HepG2 (cell line): ENCODE data around the gene ELL3. TPM values are rescaled to one million over a fixed set of nuclear protein-coding genes. Genes with fewer than 3 reads are reported as not detected.

Experiments
- ELF1 ChIP-seq: sonication (generic); formaldehyde crosslinking; IDR thresholded peaks from 2 replicates; pipeline ENCODE4 v1.4.0; 2020; ENCODE audit warnings: missing genetic modification reagents
- ETV5 ChIP-seq: IDR thresholded peaks from 2 replicates; pipeline ENCODE4 v1.6.1; 2018; ENCODE audit warnings: missing biosample characterization, missing genetic modification reagents, inconsistent platforms, borderline replicate concordance
- FLYWCH1 ChIP-seq: sonication (generic); formaldehyde crosslinking; IDR thresholded peaks from 2 replicates; pipeline ENCODE4 v1.8.1; 2023; ENCODE audit warnings: mild to moderate bottlenecking, missing genetic modification reagents
- FOXC1 ChIP-seq: sonication (generic); formaldehyde crosslinking; IDR thresholded peaks from 2 replicates; pipeline ENCODE4 v1.8.0; 2022; ENCODE audit warnings: mild to moderate bottlenecking, missing genetic modification reagents, borderline replicate concordance
- HNF4A ChIP-seq: sonication (generic); formaldehyde crosslinking; IDR thresholded peaks from 2 replicates; pipeline ENCODE4 v1.4.0; 2020; ENCODE audit warnings: missing genetic modification reagents
- SAFB2 ChIP-seq: sonication (generic); formaldehyde crosslinking; IDR thresholded peaks from 2 replicates; pipeline ENCODE4 v1.5.1; 2020; ENCODE audit warnings: missing genetic modification reagents, low read depth, mild to moderate bottlenecking, borderline replicate concordance
- SATB2 ChIP-seq: sonication (generic); formaldehyde crosslinking; IDR thresholded peaks from 2 replicates; pipeline ENCODE4 v1.5.0; 2020; ENCODE audit warnings: missing genetic modification reagents
- SP1 ChIP-seq, 2 experiments: fragments of 450-650 bp in 1 of 2; sonication (generic) in 1 of 2; formaldehyde crosslinking in 1 of 2; IDR thresholded peaks; 2 replicates each; pipeline versions ENCODE4 v1.4.0 to v1.6.1; 2016 to 2020; ENCODE audit warnings: missing genetic modification reagents in 1 of 2
- STAG1 ChIP-seq: sonication (generic); formaldehyde crosslinking; IDR thresholded peaks from 2 replicates; pipeline ENCODE4 v1.4.0; 2020; ENCODE audit warnings: missing genetic modification reagents
- WIZ ChIP-seq: sonication (generic); formaldehyde crosslinking; IDR thresholded peaks from 2 replicates; pipeline ENCODE4 v1.5.1; 2020; ENCODE audit warnings: mild to moderate bottlenecking, missing genetic modification reagents
- ZEB1 ChIP-seq: IDR thresholded peaks from 2 replicates; pipeline ENCODE4 v1.6.1; 2012; ENCODE audit warnings: mild to moderate bottlenecking, low read depth, inconsistent platforms; ENCODE audit not compliant: insufficient replicate concordance
- ZNF331 ChIP-seq: sonication (generic); formaldehyde crosslinking; IDR thresholded peaks from 2 replicates; pipeline ENCODE4 v1.4.0; 2020; ENCODE audit warnings: missing genetic modification reagents
- ZNF552 ChIP-seq: sonication (generic); formaldehyde crosslinking; IDR thresholded peaks from 2 replicates; pipeline ENCODE4 v1.9.0; 2022; ENCODE audit warnings: missing genetic modification reagents, mild to moderate bottlenecking, borderline replicate concordance
- ZNF629 ChIP-seq: sonication (generic); formaldehyde crosslinking; conservative IDR thresholded peaks from 2 replicates; pipeline ENCODE4 v1.5.0; 2020; ENCODE audit warnings: missing genetic modification reagents
- ZSCAN9 ChIP-seq: IDR thresholded peaks from 2 replicates; pipeline ENCODE4 v1.6.1; 2016; ENCODE audit warnings: borderline replicate concordance
- polyA plus RNA-seq, 8 experiments: library from polyadenylated mRNA; depleted of rRNA in 3 of 8; stranded (reverse) in 7 of 8; unstranded in 1 of 8; fragments of >200 nt; fragmentation: Illumina TruSeq in 4 of 8; extraction: Trizol in 4 of 8; gene quantifications; 2 replicates each; pipeline versions ENCODE4 v1.2.1 to v1.2.3, GENCODE V29; 2011 to 2016; ENCODE audit warnings: low read depth in 4 of 8, missing spikeins in 1 of 8, mixed read lengths in 1 of 8; ENCODE audit not compliant: insufficient read depth in 1 of 8
- total RNA-seq, 5 experiments: library from RNA; depleted of rRNA; stranded (reverse); fragments of >200 nt; fragmentation: Illumina TruSeq; extraction: Trizol; gene quantifications; 2 replicates each; pipeline ENCODE4 v1.2.3, GENCODE V29; 2016; ENCODE audit warnings: low read depth in 1 of 5
- TF ChIP-seq, protein P1 (sequence below): sonication (generic); formaldehyde crosslinking; IDR thresholded peaks from 2 replicates; pipeline ENCODE4 v1.4.0; 2020; ENCODE audit warnings: missing genetic modification reagents, borderline replicate concordance
- TF ChIP-seq, protein P2 (sequence below): sonication (generic); formaldehyde crosslinking; IDR thresholded peaks from 2 replicates; pipeline ENCODE4 v1.8.1; 2022; ENCODE audit warnings: mild to moderate bottlenecking, missing genetic modification reagents
- TF ChIP-seq, protein P3 (sequence below): sonication (generic); formaldehyde crosslinking; IDR thresholded peaks from 2 replicates; pipeline ENCODE4 v1.4.0; 2020; ENCODE audit warnings: mild to moderate bottlenecking, missing genetic modification reagents

Gene ELL3
- total and polyA plus RNA-seq, 2 of the 13 experiments (the other 11 are each of a cell fraction or from before 2014, with no cell fraction given) = 6.1 to 8.8 TPM

DNA sequence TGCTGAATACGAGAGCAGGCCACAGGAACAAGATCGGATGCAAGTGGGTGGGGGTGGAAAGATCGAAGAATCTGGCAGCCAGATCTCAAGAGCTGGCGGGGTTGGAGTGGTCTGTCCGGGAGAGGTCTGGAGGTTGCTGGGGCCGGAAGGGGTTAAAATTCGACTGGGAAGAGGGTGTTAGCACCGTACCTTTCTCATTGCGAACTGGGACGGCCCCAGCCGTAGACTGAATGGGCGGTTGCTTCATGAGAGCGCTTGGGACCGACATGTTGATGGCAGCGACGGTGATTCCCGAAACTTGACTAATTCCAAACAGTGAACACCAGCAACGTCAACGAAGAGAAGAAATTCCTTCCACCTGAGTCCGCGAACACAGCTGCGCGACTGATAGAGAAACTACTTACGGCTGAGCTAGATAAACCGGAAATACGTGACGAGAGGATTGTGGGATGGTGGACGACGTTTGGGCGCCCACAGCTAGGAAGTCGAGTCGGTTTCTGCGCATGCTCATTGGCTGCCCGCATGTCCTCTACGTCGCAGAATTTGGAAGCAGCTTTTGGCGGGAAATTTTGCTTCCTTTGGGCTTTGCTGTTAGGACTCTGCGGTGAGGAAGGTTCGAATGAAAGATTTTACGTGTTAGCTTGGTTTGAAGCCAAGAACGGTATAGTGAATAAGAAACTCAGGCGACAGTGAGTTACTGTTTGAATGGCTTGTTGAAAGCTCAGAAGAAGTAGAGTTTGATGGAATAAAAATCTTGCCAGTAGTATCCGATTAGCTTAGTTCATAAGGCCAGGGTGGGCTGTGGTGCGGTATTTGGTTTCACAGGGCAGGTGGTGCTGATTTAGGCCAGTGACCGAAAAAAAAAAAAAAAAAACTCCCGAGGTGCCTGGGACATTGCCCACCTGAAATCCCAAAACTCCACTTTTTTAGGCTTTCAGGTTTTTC lies 47.8 kb upstream of the ELL3 start, which contains the start of gene MFAP1 (continued):
- TF ChIP-seq, protein P1, sequence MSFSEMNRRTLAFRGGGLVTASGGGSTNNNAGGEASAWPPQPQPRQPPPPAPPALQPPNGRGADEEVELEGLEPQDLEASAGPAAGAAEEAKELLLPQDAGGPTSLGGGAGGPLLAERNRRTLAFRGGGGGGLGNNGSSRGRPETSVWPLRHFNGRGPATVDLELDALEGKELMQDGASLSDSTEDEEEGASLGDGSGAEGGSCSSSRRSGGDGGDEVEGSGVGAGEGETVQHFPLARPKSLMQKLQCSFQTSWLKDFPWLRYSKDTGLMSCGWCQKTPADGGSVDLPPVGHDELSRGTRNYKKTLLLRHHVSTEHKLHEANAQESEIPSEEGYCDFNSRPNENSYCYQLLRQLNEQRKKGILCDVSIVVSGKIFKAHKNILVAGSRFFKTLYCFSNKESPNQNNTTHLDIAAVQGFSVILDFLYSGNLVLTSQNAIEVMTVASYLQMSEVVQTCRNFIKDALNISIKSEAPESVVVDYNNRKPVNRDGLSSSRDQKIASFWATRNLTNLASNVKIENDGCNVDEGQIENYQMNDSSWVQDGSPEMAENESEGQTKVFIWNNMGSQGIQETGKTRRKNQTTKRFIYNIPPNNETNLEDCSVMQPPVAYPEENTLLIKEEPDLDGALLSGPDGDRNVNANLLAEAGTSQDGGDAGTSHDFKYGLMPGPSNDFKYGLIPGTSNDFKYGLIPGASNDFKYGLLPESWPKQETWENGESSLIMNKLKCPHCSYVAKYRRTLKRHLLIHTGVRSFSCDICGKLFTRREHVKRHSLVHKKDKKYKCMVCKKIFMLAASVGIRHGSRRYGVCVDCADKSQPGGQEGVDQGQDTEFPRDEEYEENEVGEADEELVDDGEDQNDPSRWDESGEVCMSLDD = no peak
- TF ChIP-seq FLYWCH1 (CRISPR knock-in tag) = 0 out of 2 replicates have a peak, but pooled peaks have one; percentile 14
- no peak for TF ChIP-seq STAG1 (CRISPR knock-in tag)
- peak; percentile 67; the same call in 1 of the 2 replicates for TF ChIP-seq ZNF552
- peak; percentile 53; the same call in 1 of the 2 replicates for TF ChIP-seq ZSCAN9 (CRISPR knock-in tag)
- no peak; the same call in 1 of the 2 replicates for TF ChIP-seq ZNF629 (CRISPR knock-in tag)
- TF ChIP-seq, protein P2, sequence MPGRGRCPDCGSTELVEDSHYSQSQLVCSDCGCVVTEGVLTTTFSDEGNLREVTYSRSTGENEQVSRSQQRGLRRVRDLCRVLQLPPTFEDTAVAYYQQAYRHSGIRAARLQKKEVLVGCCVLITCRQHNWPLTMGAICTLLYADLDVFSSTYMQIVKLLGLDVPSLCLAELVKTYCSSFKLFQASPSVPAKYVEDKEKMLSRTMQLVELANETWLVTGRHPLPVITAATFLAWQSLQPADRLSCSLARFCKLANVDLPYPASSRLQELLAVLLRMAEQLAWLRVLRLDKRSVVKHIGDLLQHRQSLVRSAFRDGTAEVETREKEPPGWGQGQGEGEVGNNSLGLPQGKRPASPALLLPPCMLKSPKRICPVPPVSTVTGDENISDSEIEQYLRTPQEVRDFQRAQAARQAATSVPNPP (CRISPR knock-in tag) = peak; percentile 63; the same call in 1 of the 2 replicates
- TF ChIP-seq SP1 (IDR thresholded peaks at IDR 0.05) = no peak
- 0 out of 2 replicates have a peak, but pooled peaks have one; percentile 36 for TF ChIP-seq SP1 (CRISPR knock-in tag; IDR thresholded peaks at IDR 0.05)
- TF ChIP-seq SAFB2 = peak; percentile 82; the same call in 1 of the 2 replicates
- no peak for TF ChIP-seq WIZ
- TF ChIP-seq ELF1 (CRISPR knock-in tag) = peak; percentile 95
- TF ChIP-seq HNF4A (CRISPR knock-in tag) = no peak
- TF ChIP-seq ZEB1 = no peak
- TF ChIP-seq FOXC1 = 0 out of 2 replicates have a peak, but pooled peaks have one; percentile 45
- peak; percentile 90 for TF ChIP-seq ETV5 (CRISPR knock-in tag)
- peak; percentile 60; the same call in 1 of the 2 replicates for TF ChIP-seq ZNF331
- TF ChIP-seq, protein P3, sequence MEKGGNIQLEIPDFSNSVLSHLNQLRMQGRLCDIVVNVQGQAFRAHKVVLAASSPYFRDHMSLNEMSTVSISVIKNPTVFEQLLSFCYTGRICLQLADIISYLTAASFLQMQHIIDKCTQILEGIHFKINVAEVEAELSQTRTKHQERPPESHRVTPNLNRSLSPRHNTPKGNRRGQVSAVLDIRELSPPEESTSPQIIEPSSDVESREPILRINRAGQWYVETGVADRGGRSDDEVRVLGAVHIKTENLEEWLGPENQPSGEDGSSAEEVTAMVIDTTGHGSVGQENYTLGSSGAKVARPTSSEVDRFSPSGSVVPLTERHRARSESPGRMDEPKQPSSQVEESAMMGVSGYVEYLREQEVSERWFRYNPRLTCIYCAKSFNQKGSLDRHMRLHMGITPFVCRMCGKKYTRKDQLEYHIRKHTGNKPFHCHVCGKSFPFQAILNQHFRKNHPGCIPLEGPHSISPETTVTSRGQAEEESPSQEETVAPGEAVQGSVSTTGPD (CRISPR knock-in tag) = no peak
- no peak for TF ChIP-seq SATB2
